CD4-positive, alpha-beta memory T cell (primary cell): Measurements from ENCODE around the gene CLIC5. TPM values are rescaled to one million over a fixed set of nuclear protein-coding genes. Genes with fewer than 3 reads are reported as not detected.
A peak's percentile ranks its signal among the peaks of the same experiment; 100 is the strongest.

Experiments used
- CTCF ChIA-PET: fragments of 350-600 bp; sonication (Branson Sonifier 250); formaldehyde crosslinking; loops from one replicate; lab custom pipeline; 2021; ENCODE audit warnings: inconsistent platforms; ENCODE audit not compliant: partially characterized antibody; lab: Charles Lee
- POLR2A ChIA-PET: fragments of 350-600 bp; sonication (Branson Sonifier 250); formaldehyde crosslinking; loops from one replicate; lab custom pipeline; 2021; ENCODE audit not compliant: partially characterized antibody; lab: Charles Lee
- DNase-seq, 5 donors: peaks; one replicate each; pipeline versions ENCODE4 v3.0.0 to v3.0.0-alpha.2; 2020 to 2022; ENCODE audit warnings: mixed read lengths in 1 of 5
- H3K27ac ChIP-seq: one replicate; pipeline ENCODE4 v1.7.0; 2013; ENCODE audit warnings: low read depth, low read length
- H3K27me3 ChIP-seq: 2 replicates; pipeline ENCODE4 v1.7.0; 2013; ENCODE audit warnings: mild to moderate bottlenecking, low read length, moderate library complexity; ENCODE audit not compliant: insufficient read depth
- H3K36me3 ChIP-seq: 2 replicates; pipeline ENCODE4 v1.7.0; 2013; ENCODE audit warnings: mild to moderate bottlenecking, low read length, moderate library complexity; ENCODE audit not compliant: insufficient read depth
- H3K4me1 ChIP-seq: 2 replicates; pipeline ENCODE4 v1.7.0; 2013; ENCODE audit warnings: mild to moderate bottlenecking, low read length, moderate library complexity; ENCODE audit not compliant: insufficient read depth
- H3K4me3 ChIP-seq, 2 donors: one replicate each; pipeline ENCODE4 v1.7.0; 2013; ENCODE audit warnings: low read length in 2 of 2, mild to moderate bottlenecking in 1 of 2
- H3K9me3 ChIP-seq, 2 donors: one replicate each; pipeline ENCODE4 v1.7.0; 2013; ENCODE audit warnings: low read length in 2 of 2, control low read depth in 1 of 2; ENCODE audit not compliant: control insufficient read depth in 1 of 2
- H3K27ac Mint-ChIP-seq, 7 donors: one replicate each; pipeline ENCODE4 v1.8.0; 2020 to 2021; ENCODE audit warnings: mixed read lengths in 7 of 7, mild to moderate bottlenecking in 6 of 7, inconsistent platforms in 3 of 7, moderate library complexity in 3 of 7
- H3K27me3 Mint-ChIP-seq, 2 donors: one replicate each; pipeline ENCODE4 v1.8.0; 2020 to 2021; ENCODE audit warnings: mixed read lengths in 2 of 2
- H3K36me3 Mint-ChIP-seq, 2 donors: one replicate each; pipeline ENCODE4 v1.8.0; 2020 to 2021; ENCODE audit warnings: mixed read lengths in 2 of 2, inconsistent platforms in 1 of 2, mild to moderate bottlenecking in 1 of 2
- H3K4me1 Mint-ChIP-seq, 4 donors: one replicate each; pipeline ENCODE4 v1.8.0; 2020 to 2021; ENCODE audit warnings: mixed read lengths in 4 of 4, mild to moderate bottlenecking in 1 of 4
- H3K4me3 Mint-ChIP-seq, 8 donors: one replicate each; pipeline ENCODE4 v1.8.0; 2020 to 2021; ENCODE audit warnings: mixed read lengths in 8 of 8, mild to moderate bottlenecking in 7 of 8, moderate library complexity in 6 of 8, inconsistent platforms in 3 of 8
- H3K9me3 Mint-ChIP-seq, 8 donors: one replicate each; pipeline ENCODE4 v1.8.0; 2020 to 2021; ENCODE audit warnings: mixed read lengths in 8 of 8, mild to moderate bottlenecking in 5 of 8, inconsistent platforms in 3 of 8, moderate library complexity in 1 of 8
- intact Hi-C: fragments of 100-400 bp; cut with micrococcal nuclease; formaldehyde crosslinking; loops from one replicate; pipeline ENCODE4 v1.15.1; 2023
- polyA plus RNA-seq, 2 donors: library from polyadenylated mRNA; unstranded; fragments of 300-500 nt; fragmentation: Illumina TruSeq; gene quantifications; one replicate each; pipeline ENCODE4 v1.2.3, GENCODE V29; 2021
- total RNA-seq, 2 experiments: library from RNA; stranded (reverse); gene quantifications; one replicate each; pipeline ENCODE4 v1.2.3, GENCODE V29; 2021

CLIC5 gene
- total and polyA plus RNA-seq, 4 experiments from 2014 or later: 3.4 to 18.4 (median 12.4) TPM

DNA sequence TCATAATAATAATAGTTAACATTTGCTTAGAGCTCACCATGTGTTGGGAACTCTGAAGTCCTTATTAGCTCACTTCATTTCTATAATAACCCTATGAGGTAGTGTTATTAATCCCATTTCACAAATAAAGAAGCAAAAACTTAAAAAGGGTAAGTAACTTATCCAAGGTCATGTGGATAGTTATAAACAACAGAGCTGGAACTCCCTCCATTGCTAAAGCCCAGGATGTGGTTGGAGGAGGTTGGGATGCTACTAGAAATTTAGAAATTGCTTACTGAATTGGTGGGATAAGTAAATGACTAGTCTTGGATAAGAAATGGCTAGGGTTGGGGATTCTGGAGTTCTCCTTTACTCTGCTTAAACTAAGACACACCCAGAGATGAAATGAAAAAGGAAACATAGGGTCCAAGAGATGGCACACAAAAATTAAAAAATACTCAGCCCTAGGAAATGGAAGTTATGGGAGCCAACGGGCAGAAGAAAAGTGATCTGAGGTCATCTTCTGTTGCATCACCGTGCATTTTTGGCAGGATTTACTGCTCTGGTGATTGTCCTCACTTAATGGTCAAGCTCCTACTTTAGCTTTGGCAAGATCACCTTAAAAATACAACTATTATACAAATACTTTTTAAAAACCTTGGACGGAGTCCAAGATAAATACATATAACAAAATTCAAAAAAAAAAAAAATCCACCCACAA lies 7.7 kb upstream of the CLIC5 start:
- POLR2A ChIA-PET: no interaction called here
- H3K9me3 Mint-ChIP-seq: no peaks in the 10 kb centered on the region
- no peaks in the 10 kb centered on the region for H3K9me3 ChIP-seq
- no peak overlapping the region for H3K4me3 ChIP-seq
- H3K27ac ChIP-seq: no peak overlapping the region
- no peaks in the 10 kb centered on the region for H3K36me3 ChIP-seq
- no peaks in the 10 kb centered on the region for H3K27me3 ChIP-seq
- CTCF ChIA-PET: no interaction called here
- H3K27me3 Mint-ChIP-seq: no peaks in the 10 kb centered on the region
- no peak overlapping the region for H3K4me3 Mint-ChIP-seq
- intact Hi-C loops: no loop called here
- no peaks in the 10 kb centered on the region for H3K36me3 Mint-ChIP-seq
- no peaks in the 10 kb centered on the region for H3K4me1 ChIP-seq
- H3K4me1 Mint-ChIP-seq: no peaks in the 10 kb centered on the region
- H3K27ac Mint-ChIP-seq: peak overlapping the region in 1 of 7 donors; percentile 78
- no peak for DNase-seq

DNA sequence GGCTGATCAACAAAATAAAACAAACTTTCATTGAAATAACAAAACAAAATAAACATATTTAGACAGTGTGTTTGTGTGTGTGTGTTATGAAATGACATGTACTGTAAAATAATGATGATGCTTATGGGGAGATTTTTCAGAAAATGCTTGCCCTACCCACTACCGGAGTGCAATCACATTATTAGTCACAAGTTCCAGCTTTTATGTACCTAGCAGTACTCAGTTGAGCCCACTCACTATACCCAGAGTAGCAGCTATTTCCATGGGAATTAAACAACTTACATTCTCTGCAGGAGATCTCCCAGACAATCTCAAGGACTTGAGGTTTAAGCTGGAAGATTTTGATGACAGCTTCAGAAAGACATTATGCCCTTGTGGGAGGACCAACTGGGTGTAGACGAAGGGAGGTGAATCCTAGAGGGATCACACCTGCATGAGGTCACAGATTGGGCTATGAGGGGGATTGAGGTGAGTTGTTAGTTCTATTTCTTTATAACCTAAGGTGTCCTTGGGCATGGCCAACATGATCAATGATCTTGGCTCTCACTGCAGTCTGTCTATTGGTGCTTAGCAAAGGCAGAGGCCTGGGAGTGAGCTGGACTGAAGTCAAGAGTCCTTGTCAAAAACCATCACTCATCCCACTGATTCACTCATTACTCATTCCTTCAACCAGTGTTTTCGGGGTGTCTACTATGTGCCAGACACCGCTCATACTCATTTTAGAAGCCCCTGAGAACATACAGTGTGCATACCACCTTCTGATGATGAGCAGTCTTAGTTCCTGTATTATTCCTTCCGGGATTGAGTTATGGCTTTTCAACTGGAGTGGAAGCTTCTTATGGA lies 6.7 kb upstream of the CLIC5 start:
- Histone ChIP-seq H3K27ac (no peak overlapping the region), H3K27me3 (no peaks in the 10 kb centered on the region), H3K9me3 (no peaks in the 10 kb centered on the region), H3K36me3 (no peaks in the 10 kb centered on the region), H3K4me1 (no peaks in the 10 kb centered on the region), H3K4me3 (no peak overlapping the region)
- no peaks in the 10 kb centered on the region for H3K27me3 Mint-ChIP-seq
- H3K36me3 Mint-ChIP-seq: no peaks in the 10 kb centered on the region
- CTCF ChIA-PET: interaction anchor here (1.0 kb wide), 1 partner anchor 11 kb away, joined by 3 read pairs; no protein-coding TSS in a partner anchor
- no peak for DNase-seq
- POLR2A ChIA-PET: no interaction called here
- H3K9me3 Mint-ChIP-seq: no peaks in the 10 kb centered on the region
- H3K27ac Mint-ChIP-seq: no peak overlapping the region
- H3K4me3 Mint-ChIP-seq: no peak overlapping the region
- intact Hi-C loops: no loop called here
- no peaks in the 10 kb centered on the region for H3K4me1 Mint-ChIP-seq

- H3K27ac Mint-ChIP-seq: no peak overlapping the region
- intact Hi-C loops: no loop called here
- ChIA-PET POLR2A (no interaction called here), CTCF (interaction anchor here (2.7 kb wide), 1 partner anchor 87 kb away, joined by 14 read pairs; no protein-coding TSS in a partner anchor)
- H3K4me3 Mint-ChIP-seq: peak overlapping the region in 1 of 8 donors; percentile 41
- Histone ChIP-seq H3K36me3 (no peaks in the 10 kb centered on the region), H3K27ac (no peak overlapping the region), H3K27me3 (no peaks in the 10 kb centered on the region), H3K4me3 (no peak overlapping the region), H3K4me1 (peaks cover 26% of the 10 kb centered on the region), H3K9me3 (no peaks in the 10 kb centered on the region)
- H3K36me3 Mint-ChIP-seq: peaks cover 0 to 7% of the 10 kb centered on the region in 2 donors
- peaks cover 25 to 31% (median 27%) of the 10 kb centered on the region in 4 donors for H3K4me1 Mint-ChIP-seq
- no peaks in the 10 kb centered on the region for H3K27me3 Mint-ChIP-seq
- DNase-seq: no peak
- H3K9me3 Mint-ChIP-seq: peaks cover 0 to 2% (median 0%) of the 10 kb centered on the region in 8 donors
Measured at GRCh38 chr6:46017726-46018125, 2.1 kb upstream of the CLIC5 start.

GRCh38 chr6:46016063-46016608 lies 476 bp upstream of the CLIC5 start:
- peak in 1 of 5 donors; percentile 36 for DNase-seq
- Histone ChIP-seq H3K27me3 (no peaks in the 10 kb centered on the region), H3K9me3 (no peaks in the 10 kb centered on the region), H3K4me3 (peak overlapping the region in 1 of 2 donors; percentile 55), H3K36me3 (no peaks in the 10 kb centered on the region), H3K27ac (peak overlapping the region; percentile 71), H3K4me1 (peaks cover 42% of the 10 kb centered on the region)
- H3K27me3 Mint-ChIP-seq: no peaks in the 10 kb centered on the region
- ChIA-PET POLR2A (interaction anchor here (1.5 kb wide), 1 partner anchor 25 kb away, joined by 3 read pairs; no protein-coding TSS in a partner anchor), CTCF (interaction anchor here (1.0 kb wide), 1 partner anchor 86 kb away, joined by 5 read pairs; no protein-coding TSS in a partner anchor)
- H3K36me3 Mint-ChIP-seq: peaks cover 0 to 7% of the 10 kb centered on the region in 2 donors
- H3K4me1 Mint-ChIP-seq: peaks cover 40 to 47% (median 43%) of the 10 kb centered on the region in 4 donors
- peak overlapping the region; percentile 31 to 91 (median 85) for H3K27ac Mint-ChIP-seq
- peaks cover 0 to 2% (median 0%) of the 10 kb centered on the region in 8 donors for H3K9me3 Mint-ChIP-seq
- intact Hi-C loops: no loop called here
- peak overlapping the region; percentile 69 to 92 (median 80) for H3K4me3 Mint-ChIP-seq

GRCh38 chr6:46014511-46015118 lies 1.0 kb downstream of the CLIC5 start:
- H3K9me3 ChIP-seq: no peaks in the 10 kb centered on the region
- ChIA-PET POLR2A (interaction anchor here (0.9 to 3.2 kb wide), 5 partner anchors 11 to 115 kb away, joined by 3 to 15 read pairs (median 4); partner anchors contain the start of gene ENPP4), CTCF (interaction anchor here (1.4 to 2.2 kb wide), 3 partner anchors 16 to 115 kb away, joined by 3 to 15 read pairs (median 3); partner anchors contain the start of gene ENPP4)
- Mint-ChIP-seq H3K27ac (peak overlapping the region; percentile 95 to 98 (median 97)), H3K36me3 (peaks cover 0 to 7% of the 10 kb centered on the region in 2 donors), H3K4me3 (peak overlapping the region; percentile 90 to 99 (median 95)), H3K9me3 (peaks cover 0 to 2% (median 0%) of the 10 kb centered on the region in 8 donors), H3K4me1 (peaks cover 53 to 62% (median 57%) of the 10 kb centered on the region in 4 donors), H3K27me3 (no peaks in the 10 kb centered on the region)
- peak overlapping the region; percentile 55 to 62 for H3K4me3 ChIP-seq
- H3K4me1 ChIP-seq: peaks cover 56% of the 10 kb centered on the region
- no peaks in the 10 kb centered on the region for H3K36me3 ChIP-seq
- peak in 4 of 5 donors; percentile 12 to 66 (median 44) for DNase-seq
- no peaks in the 10 kb centered on the region for H3K27me3 ChIP-seq
- H3K27ac ChIP-seq: peak overlapping the region; percentile 71
- intact Hi-C loops: loop anchor here (2.0 to 5.0 kb wide), 4 partner anchors 67 to 592 kb away; no protein-coding TSS in a partner anchor

DNA sequence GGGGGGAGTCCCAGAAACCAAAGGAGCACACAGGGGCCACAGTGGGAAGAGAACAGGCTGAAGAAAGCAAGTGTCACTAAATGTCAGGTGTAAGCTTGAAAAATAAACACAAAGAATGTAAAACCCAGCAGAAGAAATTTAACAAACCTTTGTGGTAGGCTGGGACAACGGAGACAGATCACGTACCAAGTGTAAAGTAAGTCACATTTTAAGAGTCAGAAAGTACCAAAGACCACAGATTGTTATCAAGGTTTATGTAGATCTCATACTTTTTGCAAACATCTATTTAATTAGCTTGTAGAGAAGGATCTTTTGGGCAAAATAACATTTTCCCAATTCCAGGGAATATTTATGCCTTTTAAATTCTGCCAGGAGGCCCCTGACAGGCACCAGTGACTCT lies 1.6 kb downstream of the CLIC5 start:
- intact Hi-C loops: loop anchor here (2.0 to 5.0 kb wide), 4 partner anchors 67 to 592 kb away; no protein-coding TSS in a partner anchor
- DNase-seq: peak; percentile 45 to 56 (median 54)
- Mint-ChIP-seq H3K4me3 (peak overlapping the region; percentile 90 to 99 (median 95)), H3K4me1 (peaks cover 55 to 68% (median 61%) of the 10 kb centered on the region in 4 donors), H3K27ac (peak overlapping the region; percentile 95 to 98 (median 97)), H3K27me3 (no peaks in the 10 kb centered on the region), H3K9me3 (peaks cover 0 to 2% (median 0%) of the 10 kb centered on the region in 8 donors), H3K36me3 (peaks cover 0 to 7% of the 10 kb centered on the region in 2 donors)
- Histone ChIP-seq H3K36me3 (no peaks in the 10 kb centered on the region), H3K27ac (peak overlapping the region; percentile 71), H3K27me3 (no peaks in the 10 kb centered on the region), H3K4me1 (peaks cover 56% of the 10 kb centered on the region), H3K4me3 (peak overlapping the region; percentile 55 to 62), H3K9me3 (no peaks in the 10 kb centered on the region)
- ChIA-PET POLR2A (interaction anchor here (0.9 to 3.2 kb wide), 4 partner anchors 12 to 115 kb away, joined by 3 to 15 read pairs (median 4); partner anchors contain the start of gene ENPP4), CTCF (interaction anchor here (0.9 to 2.2 kb wide), 4 partner anchors 16 to 1538 kb away, joined by 3 to 15 read pairs (median 4); partner anchors contain the start of gene ENPP4)
